Trophoblast cell (in vitro differentiated cells and primary cell): ENCODE results near the gene GABRR3.

Experiments
- DNase-seq, 2 donors: peaks; one replicate each; pipeline ENCODE4 v3.0.0-alpha.2; 2016
- H2AFZ ChIP-seq: 2 replicates; pipeline ENCODE4 v1.6.1; 2013; ENCODE audit warnings: low read length, moderate library complexity, mild to moderate bottlenecking; ENCODE audit not compliant: insufficient read depth, poor library complexity
- H2AK5ac ChIP-seq: 2 replicates; pipeline ENCODE4 v1.6.1; 2013; ENCODE audit warnings: mild to moderate bottlenecking, low read length
- H2BK120ac ChIP-seq: 2 replicates; pipeline ENCODE4 v1.6.1; 2013; ENCODE audit warnings: low read length, mild to moderate bottlenecking, moderate library complexity; ENCODE audit not compliant: insufficient read depth, poor library complexity
- H2BK12ac ChIP-seq: 2 replicates; pipeline ENCODE4 v1.6.1; 2013; ENCODE audit warnings: mild to moderate bottlenecking, low read length, moderate library complexity
- H2BK5ac ChIP-seq: 2 replicates; pipeline ENCODE4 v1.6.1; 2013; ENCODE audit warnings: low read length, low read depth, moderate library complexity, mild to moderate bottlenecking; ENCODE audit not compliant: poor library complexity
- H3K14ac ChIP-seq: 2 replicates; pipeline ENCODE4 v1.6.1; 2013; ENCODE audit warnings: mild to moderate bottlenecking, low read length
- H3K18ac ChIP-seq: 2 replicates; pipeline ENCODE4 v1.6.1; 2013; ENCODE audit warnings: mild to moderate bottlenecking, low read length
- H3K23ac ChIP-seq: 2 replicates; pipeline ENCODE4 v1.6.1; 2013; ENCODE audit warnings: low read length
- H3K27ac ChIP-seq: 2 replicates; pipeline ENCODE4 v1.5.1; 2013; ENCODE audit warnings: low read depth, mild to moderate bottlenecking, inconsistent platforms, low read length, moderate library complexity
- H3K27me3 ChIP-seq: 2 replicates; pipeline ENCODE4 v1.6.1; 2013; ENCODE audit warnings: inconsistent platforms, mild to moderate bottlenecking, low read length, moderate library complexity; ENCODE audit not compliant: insufficient read depth
- H3K36me3 ChIP-seq, 2 experiments: 1 replicate in 1 of 2; 2 replicates in 1 of 2; pipeline ENCODE4 v1.6.1; 2013; ENCODE audit warnings: low read length in 2 of 2, mild to moderate bottlenecking in 2 of 2, moderate library complexity in 1 of 2; ENCODE audit not compliant: insufficient read depth in 2 of 2, control insufficient read depth in 1 of 2
- H3K4ac ChIP-seq: 2 replicates; pipeline ENCODE4 v1.6.1; 2013; ENCODE audit warnings: low read depth, mild to moderate bottlenecking, low read length, moderate library complexity
- H3K4me1 ChIP-seq, 2 experiments: 1 replicate in 1 of 2; 2 replicates in 1 of 2; pipeline ENCODE4 v1.6.1; 2013; ENCODE audit warnings: low read length in 2 of 2, mild to moderate bottlenecking in 2 of 2, moderate library complexity in 1 of 2; ENCODE audit not compliant: insufficient read depth in 2 of 2, control insufficient read depth in 1 of 2
- H3K4me2 ChIP-seq: 2 replicates; pipeline ENCODE4 v1.6.1; 2013; ENCODE audit warnings: inconsistent platforms, mild to moderate bottlenecking, low read length, moderate library complexity
- H3K4me3 ChIP-seq: 2 replicates; pipeline ENCODE4 v1.5.1; 2013; ENCODE audit warnings: mild to moderate bottlenecking, low read depth, low read length, inconsistent platforms
- H3K79me1 ChIP-seq: one replicate; pipeline ENCODE4 v1.6.1; 2013; ENCODE audit warnings: low read length
- H3K79me2 ChIP-seq: 2 replicates; pipeline ENCODE4 v1.6.1; 2013; ENCODE audit warnings: low read length, mild to moderate bottlenecking; ENCODE audit not compliant: control insufficient read depth, insufficient read depth, poor library complexity
- H3K9ac ChIP-seq: 2 replicates; pipeline ENCODE4 v1.6.1; 2013; ENCODE audit warnings: mild to moderate bottlenecking, low read length
- H3K9me3 ChIP-seq: 2 replicates; pipeline ENCODE4 v1.6.1; 2013; ENCODE audit warnings: low read depth, mild to moderate bottlenecking, control low read depth, inconsistent platforms, low read length; ENCODE audit not compliant: insufficient read depth
- H4K12ac ChIP-seq: 2 replicates; pipeline ENCODE4 v1.6.1; 2013; ENCODE audit warnings: low read depth, mild to moderate bottlenecking, low read length, moderate library complexity
- H4K8ac ChIP-seq: 2 replicates; pipeline ENCODE4 v1.6.1; 2013; ENCODE audit warnings: low read depth, mild to moderate bottlenecking, low read length, moderate library complexity
- H4K91ac ChIP-seq: one replicate; pipeline ENCODE4 v1.6.1; 2013; ENCODE audit warnings: low read depth, mild to moderate bottlenecking, low read length, moderate library complexity
- WGBS: extraction: QIAGEN DNeasy Blood & Tissue Kit; methylation state at CpG from one replicate; pipeline ENCODE4 v1.1.7; 2013; ENCODE audit warnings: missing lambda C conversion rate; ENCODE audit not compliant: insufficient read length, insufficient coverage; ENCODE audit errors: extremely low coverage; 5-methylcytosine and 5-hydroxymethylcytosine counted together

Gene GABRR3

GRCh38 chr3:97935842-97936241 is 99.3 kb downstream of the GABRR3 start:
- no peak overlapping the region for H2BK5ac ChIP-seq
- no peak for DNase-seq
- no peak overlapping the region for H3K27ac ChIP-seq
- no peak overlapping the region for H2BK12ac ChIP-seq
- H3K4me1 ChIP-seq: no peaks in the 10 kb centered on the region
- no peak overlapping the region for H3K9ac ChIP-seq
- no peak overlapping the region for H3K4me2 ChIP-seq
- H4K91ac ChIP-seq: no peak overlapping the region
- no peak overlapping the region for H4K12ac ChIP-seq
- no peak overlapping the region for H2AFZ ChIP-seq
- no peak overlapping the region for H2AK5ac ChIP-seq
- no peak overlapping the region for H2BK120ac ChIP-seq
- no peaks in the 10 kb centered on the region for H3K79me2 ChIP-seq
- H3K4ac ChIP-seq: no peak overlapping the region
- WGBS: no CpG with 5 or more reads among the region's 1 CpG
- no peak overlapping the region for H4K8ac ChIP-seq
- H3K14ac ChIP-seq: no peak overlapping the region
- no peaks in the 10 kb centered on the region for H3K79me1 ChIP-seq
- H3K4me3 ChIP-seq: no peak overlapping the region
- H3K27me3 ChIP-seq: no peaks in the 10 kb centered on the region
- peaks cover 0 to 2% of the 10 kb centered on the region in 2 experiments for H3K36me3 ChIP-seq
- no peak overlapping the region for H3K18ac ChIP-seq
- H3K23ac ChIP-seq: no peak overlapping the region
- H3K9me3 ChIP-seq: no peaks in the 10 kb centered on the region
